Neuronal stem cell (in vitro differentiated cells): ENCODE results near the gene CDH13.

Source experiments
- DNase-seq: peaks from one replicate; pipeline ENCODE4 v3.0.0-alpha.2; 2013; ENCODE audit warnings: low spot score
- H2AFZ ChIP-seq: one replicate; pipeline ENCODE4 v1.6.1; 2013; ENCODE audit warnings: mild to moderate bottlenecking, low read length, inconsistent platforms
- H2AK5ac ChIP-seq: 2 replicates; pipeline ENCODE4 v1.6.1; 2013; ENCODE audit warnings: low read depth, mild to moderate bottlenecking, inconsistent platforms, low read length, moderate library complexity, mixed read lengths
- H2BK120ac ChIP-seq: 2 replicates; pipeline ENCODE4 v1.6.1; 2013; ENCODE audit warnings: low read depth, mild to moderate bottlenecking, inconsistent platforms, low read length, moderate library complexity, mixed read lengths
- H2BK12ac ChIP-seq: one replicate; pipeline ENCODE4 v1.6.1; 2013; ENCODE audit warnings: low read length, inconsistent platforms
- H2BK15ac ChIP-seq: 2 replicates; pipeline ENCODE4 v1.6.1; 2013; ENCODE audit warnings: mild to moderate bottlenecking, low read length, inconsistent platforms, mixed read lengths
- H2BK5ac ChIP-seq: one replicate; pipeline ENCODE4 v1.6.1; 2013; ENCODE audit warnings: inconsistent platforms, mild to moderate bottlenecking, low read length, moderate library complexity
- H3K14ac ChIP-seq: one replicate; pipeline ENCODE4 v1.6.1; 2013; ENCODE audit warnings: low read length, inconsistent platforms
- H3K18ac ChIP-seq: 2 replicates; pipeline ENCODE4 v1.6.1; 2013; ENCODE audit warnings: low read length, inconsistent platforms
- H3K23ac ChIP-seq: 2 replicates; pipeline ENCODE4 v1.6.1; 2013; ENCODE audit warnings: low read depth, mild to moderate bottlenecking, mixed read lengths, low read length, inconsistent platforms; ENCODE audit not compliant: poor library complexity
- H3K27ac ChIP-seq: replicated peaks from 3 replicates; pipeline ENCODE4 v1.5.1; 2013; ENCODE audit warnings: low read length, inconsistent platforms
- H3K27me3 ChIP-seq, 3 experiments: 2 replicates each; pipeline ENCODE4 v1.6.1; 2013; ENCODE audit warnings: low read length in 3 of 3, mild to moderate bottlenecking in 2 of 3, inconsistent platforms in 1 of 3, low read depth in 1 of 3, mixed read lengths in 1 of 3, moderate library complexity in 1 of 3; ENCODE audit not compliant: control insufficient read depth in 3 of 3, insufficient read depth in 3 of 3
- H3K36me3 ChIP-seq, 2 donors: replicated peaks in 1 of 2; 2 replicates each; pipeline ENCODE4 v1.6.1; 2013; ENCODE audit warnings: low read length in 2 of 2; ENCODE audit not compliant: control insufficient read depth in 2 of 2, insufficient read depth in 2 of 2
- H3K4ac ChIP-seq: 2 replicates; pipeline ENCODE4 v1.6.1; 2013; ENCODE audit warnings: inconsistent platforms, mild to moderate bottlenecking, low read length, moderate library complexity
- H3K4me1 ChIP-seq, 2 donors: 1 replicate in 1 of 2; 2 replicates in 1 of 2; pipeline ENCODE4 v1.6.1; 2013; ENCODE audit warnings: low read length in 2 of 2, low read depth in 1 of 2; ENCODE audit not compliant: control insufficient read depth in 2 of 2, insufficient read depth in 1 of 2
- H3K4me2 ChIP-seq: one replicate; pipeline ENCODE4 v1.6.1; 2013; ENCODE audit warnings: mild to moderate bottlenecking, low read length, inconsistent platforms; ENCODE audit not compliant: insufficient read depth, poor library complexity, severe bottlenecking
- H3K4me3 ChIP-seq, 2 donors: 2 replicates each; pipeline ENCODE4 v1.5.1; 2013; ENCODE audit warnings: low read length in 2 of 2, mild to moderate bottlenecking in 2 of 2, inconsistent platforms in 1 of 2, moderate library complexity in 1 of 2
- H3K79me1 ChIP-seq: one replicate; pipeline ENCODE4 v1.6.1; 2013; ENCODE audit warnings: low read depth, mild to moderate bottlenecking, inconsistent platforms, low read length, moderate library complexity
- H3K9ac ChIP-seq: one replicate; pipeline ENCODE4 v1.6.1; 2013; ENCODE audit warnings: mild to moderate bottlenecking, low read depth, low read length, inconsistent platforms; ENCODE audit not compliant: poor library complexity
- H3K9me3 ChIP-seq, 2 donors: replicated peaks in 1 of 2; 2 replicates each; pipeline versions ENCODE3 to v1.6.1; 2013; ENCODE audit warnings: low read length in 2 of 2, mild to moderate bottlenecking in 2 of 2, inconsistent platforms in 1 of 2, low read depth in 1 of 2, mixed read lengths in 1 of 2, moderate library complexity in 1 of 2; ENCODE audit not compliant: control insufficient read depth in 2 of 2, insufficient read depth in 1 of 2
- H4K8ac ChIP-seq: one replicate; pipeline ENCODE4 v1.6.1; 2013; ENCODE audit warnings: low read depth, mild to moderate bottlenecking, inconsistent platforms, low read length, moderate library complexity
- H4K91ac ChIP-seq: one replicate; pipeline ENCODE4 v1.6.1; 2013; ENCODE audit warnings: low read length, low read depth, mild to moderate bottlenecking, inconsistent platforms; ENCODE audit not compliant: poor library complexity
- WGBS, 2 donors: extraction: QIAGEN DNeasy Blood & Tissue Kit; methylation state at CpG; one replicate each; pipeline ENCODE4 v1.1.7; 2013; ENCODE audit warnings: missing lambda C conversion rate in 2 of 2, mixed read lengths in 1 of 2; ENCODE audit not compliant: insufficient read length in 2 of 2, insufficient replicate concordance in 1 of 2; ENCODE audit errors: extremely low coverage in 2 of 2; 5-methylcytosine and 5-hydroxymethylcytosine counted together

The CDH13 gene

GRCh38 chr16:82639263-82639662, 12.5 kb downstream of the CDH13 start:
- WGBS, 2 donors, result no CpG with 5 or more reads among the region's 3 CpGs
- H3K23ac ChIP-seq, result no peak overlapping the region
- no peak overlapping the region for H2BK12ac ChIP-seq
- no peaks in the 10 kb centered on the region for H3K9me3 ChIP-seq
- no peak overlapping the region for H2AK5ac ChIP-seq
- no peak overlapping the region for H3K27ac ChIP-seq
- no peak overlapping the region for H3K4ac ChIP-seq
- H3K4me3 ChIP-seq, result no peak overlapping the region
- H2BK15ac ChIP-seq, result no peak overlapping the region
- no peak overlapping the region for H3K9ac ChIP-seq
- no peak overlapping the region for H2AFZ ChIP-seq
- no peak overlapping the region for H3K4me2 ChIP-seq
- H3K14ac ChIP-seq, result no peak overlapping the region
- no peaks in the 10 kb centered on the region for H3K36me3 ChIP-seq
- no peak for DNase-seq
- no peak overlapping the region for H2BK5ac ChIP-seq
- no peak overlapping the region for H2BK120ac ChIP-seq
- peak overlapping the region; percentile 54 for H3K18ac ChIP-seq
- H3K79me1 ChIP-seq, result no peaks in the 10 kb centered on the region
- no peaks in the 10 kb centered on the region for H3K27me3 ChIP-seq
- no peak overlapping the region for H4K91ac ChIP-seq
- no peak overlapping the region for H4K8ac ChIP-seq
- H3K4me1 ChIP-seq, result no peaks in the 10 kb centered on the region

- H2BK120ac ChIP-seq, result no peak overlapping the region
- no peak overlapping the region for H3K14ac ChIP-seq
- no peak overlapping the region for H4K8ac ChIP-seq
- H3K4me3 ChIP-seq, result no peak overlapping the region
- no peak overlapping the region for H3K4ac ChIP-seq
- H2AFZ ChIP-seq, result no peak overlapping the region
- no peaks in the 10 kb centered on the region for H3K36me3 ChIP-seq
- no peak overlapping the region for H3K18ac ChIP-seq
- H3K4me1 ChIP-seq, result no peaks in the 10 kb centered on the region
- no peak overlapping the region for H3K23ac ChIP-seq
- 100% methylated on average over 2 of the region's 9 CpGs; no CpG with 5 or more reads in 1 of the 2 donors for WGBS, 2 donors
- H3K27me3 ChIP-seq, result no peaks in the 10 kb centered on the region
- no peak overlapping the region for H2AK5ac ChIP-seq
- H3K9ac ChIP-seq, result no peak overlapping the region
- no peak overlapping the region for H2BK15ac ChIP-seq
- no peak overlapping the region for H3K4me2 ChIP-seq
- DNase-seq, result peak; percentile 56
- no peak overlapping the region for H2BK5ac ChIP-seq
- no peak overlapping the region for H3K27ac ChIP-seq
- no peaks in the 10 kb centered on the region for H3K79me1 ChIP-seq
- H3K9me3 ChIP-seq, result no peaks in the 10 kb centered on the region
- no peak overlapping the region for H2BK12ac ChIP-seq
- H4K91ac ChIP-seq, result no peak overlapping the region
These were observed 13.0 kb downstream of the CDH13 start for GRCh38 chr16:82639666-82640336.

- no CpG with 5 or more reads among the region's 6 CpGs for WGBS, 2 donors
These were observed 14.7 kb downstream of the CDH13 start for GRCh38 chr16:82641336-82641984.

GRCh38 chr16:82643136-82643535, 16.4 kb downstream of the CDH13 start:
- no peak overlapping the region for H3K27ac ChIP-seq
- no peak overlapping the region for H2BK15ac ChIP-seq
- no peak overlapping the region for H3K9ac ChIP-seq
- no peak overlapping the region for H4K91ac ChIP-seq
- no peak overlapping the region for H3K23ac ChIP-seq
- H3K4me1 ChIP-seq, result no peaks in the 10 kb centered on the region
- H2BK12ac ChIP-seq, result no peak overlapping the region
- no peak overlapping the region for H2AFZ ChIP-seq
- H3K79me1 ChIP-seq, result no peaks in the 10 kb centered on the region
- H3K14ac ChIP-seq, result no peak overlapping the region
- H3K9me3 ChIP-seq, result no peaks in the 10 kb centered on the region
- H3K27me3 ChIP-seq, result no peaks in the 10 kb centered on the region
- DNase-seq, result no peak
- H4K8ac ChIP-seq, result no peak overlapping the region
- no peak overlapping the region for H3K4me2 ChIP-seq
- H3K4ac ChIP-seq, result no peak overlapping the region
- no peaks in the 10 kb centered on the region for H3K36me3 ChIP-seq
- no CpG with 5 or more reads among the region's 4 CpGs for WGBS, 2 donors
- no peak overlapping the region for H2BK120ac ChIP-seq
- no peak overlapping the region for H2BK5ac ChIP-seq
- H3K18ac ChIP-seq, result no peak overlapping the region
- no peak overlapping the region for H3K4me3 ChIP-seq
- no peak overlapping the region for H2AK5ac ChIP-seq

More at GRCh38 chr16:82641336-82641984, 14.7 kb downstream of the CDH13 start:
- Histone ChIP-seq H2AFZ (no peak overlapping the region), H3K79me1 (no peaks in the 10 kb centered on the region), H2AK5ac (no peak overlapping the region), H3K27me3 (no peaks in the 10 kb centered on the region), H3K23ac (no peak overlapping the region), H3K27ac (no peak overlapping the region), H3K9ac (no peak overlapping the region), H2BK120ac (no peak overlapping the region), H3K36me3 (no peaks in the 10 kb centered on the region), H4K8ac (no peak overlapping the region), H3K4ac (no peak overlapping the region), H3K14ac (no peak overlapping the region), H3K9me3 (no peaks in the 10 kb centered on the region), H2BK15ac (no peak overlapping the region), H2BK12ac (no peak overlapping the region), H4K91ac (no peak overlapping the region), H2BK5ac (no peak overlapping the region), H3K18ac (no peak overlapping the region), H3K4me3 (no peak overlapping the region), H3K4me2 (no peak overlapping the region), H3K4me1 (no peaks in the 10 kb centered on the region)
- no peak for DNase-seq
